HepG2 (cell line): ENCODE data around the gene TOP1. TPM values are rescaled to one million over a fixed set of nuclear protein-coding genes. Genes with fewer than 3 reads are reported as not detected.

Experiments used
- CREBL2 ChIP-seq: sonication (generic); formaldehyde crosslinking; IDR thresholded peaks from 2 replicates; pipeline ENCODE4 v1.8.1; 2023; ENCODE audit warnings: missing genetic modification reagents, mild to moderate bottlenecking, borderline replicate concordance
- EP300 ChIP-seq, 3 experiments: sonication (generic) in 1 of 3; formaldehyde crosslinking in 1 of 3; IDR thresholded peaks; 2 replicates each; pipeline versions ENCODE4 v1.5.1 to v1.6.1; 2011 to 2020; ENCODE audit warnings: low read depth in 2 of 3, low read length in 2 of 3, borderline replicate concordance in 1 of 3, improper control_type of control experiment in 1 of 3, mild to moderate bottlenecking in 1 of 3, missing genetic modification reagents in 1 of 3, moderate library complexity in 1 of 3
- GFI1 ChIP-seq: sonication (generic); formaldehyde crosslinking; IDR thresholded peaks from 2 replicates; pipeline ENCODE4 v1.5.0; 2020; ENCODE audit warnings: missing genetic modification reagents, mild to moderate bottlenecking, borderline replicate concordance
- GMEB2 ChIP-seq: IDR thresholded peaks from 2 replicates; pipeline ENCODE4 v1.6.1; 2016; ENCODE audit warnings: missing biosample characterization, missing genetic modification reagents, low read depth
- HHEX ChIP-seq: IDR thresholded peaks from 2 replicates; pipeline ENCODE4 v1.6.1; 2016; ENCODE audit warnings: control low read depth
- HINFP ChIP-seq: sonication (generic); formaldehyde crosslinking; IDR thresholded peaks from 2 replicates; pipeline ENCODE4 v1.4.0; 2020; ENCODE audit warnings: low read depth, mild to moderate bottlenecking, missing genetic modification reagents
- HOXA9 ChIP-seq: sonication (generic); formaldehyde crosslinking; IDR thresholded peaks from 2 replicates; pipeline ENCODE4 v1.8.1; 2022; ENCODE audit warnings: missing genetic modification reagents, mild to moderate bottlenecking, moderate library complexity, borderline replicate concordance
- JDP2 ChIP-seq: sonication (generic); formaldehyde crosslinking; IDR thresholded peaks from 2 replicates; pipeline ENCODE4 v1.8.1; 2022; ENCODE audit warnings: missing genetic modification reagents, borderline replicate concordance
- NFAT5 ChIP-seq: sonication (generic); formaldehyde crosslinking; IDR thresholded peaks from 2 replicates; pipeline ENCODE4 v1.4.0; 2020; ENCODE audit warnings: missing genetic modification reagents
- ZFP36L2 ChIP-seq: sonication (generic); formaldehyde crosslinking; IDR thresholded peaks from 2 replicates; pipeline ENCODE4 v1.4.0; 2020; ENCODE audit warnings: missing genetic modification reagents
- ZIK1 ChIP-seq: sonication (generic); formaldehyde crosslinking; IDR thresholded peaks from 2 replicates; pipeline ENCODE4 v1.5.0; 2020; ENCODE audit warnings: mild to moderate bottlenecking, low read depth, missing genetic modification reagents, borderline replicate concordance
- ZNF18 ChIP-seq: sonication (generic); formaldehyde crosslinking; IDR thresholded peaks from 2 replicates; pipeline ENCODE4 v1.8.0; 2022; ENCODE audit warnings: mild to moderate bottlenecking, missing genetic modification reagents; ENCODE audit not compliant: insufficient replicate concordance
- ZNF468 ChIP-seq: sonication (generic); formaldehyde crosslinking; IDR thresholded peaks from 2 replicates; pipeline ENCODE4 v1.8.0; 2022; ENCODE audit warnings: mild to moderate bottlenecking, moderate library complexity, missing genetic modification reagents
- ZNF713 ChIP-seq: sonication (generic); formaldehyde crosslinking; IDR thresholded peaks from 2 replicates; pipeline ENCODE4 v1.4.0; 2020; ENCODE audit warnings: mild to moderate bottlenecking, missing genetic modification reagents
- ZNF770 ChIP-seq: sonication (generic); formaldehyde crosslinking; IDR thresholded peaks from 2 replicates; pipeline ENCODE4 v1.5.0; 2020; ENCODE audit warnings: mild to moderate bottlenecking, missing genetic modification reagents
- ZSCAN12 ChIP-seq: sonication (generic); formaldehyde crosslinking; IDR thresholded peaks from 2 replicates; pipeline ENCODE4 v1.9.0; 2021; ENCODE audit warnings: mild to moderate bottlenecking, missing genetic modification reagents
- polyA plus RNA-seq, 8 experiments: library from polyadenylated mRNA; depleted of rRNA in 3 of 8; stranded (reverse) in 7 of 8; unstranded in 1 of 8; fragments of >200 nt; fragmentation: Illumina TruSeq in 4 of 8; extraction: Trizol in 4 of 8; gene quantifications; 2 replicates each; pipeline versions ENCODE4 v1.2.1 to v1.2.3, GENCODE V29; 2011 to 2016; ENCODE audit warnings: low read depth in 4 of 8, missing spikeins in 1 of 8, mixed read lengths in 1 of 8; ENCODE audit not compliant: insufficient read depth in 1 of 8
- total RNA-seq, 5 experiments: library from RNA; depleted of rRNA; stranded (reverse); fragments of >200 nt; fragmentation: Illumina TruSeq; extraction: Trizol; gene quantifications; 2 replicates each; pipeline ENCODE4 v1.2.3, GENCODE V29; 2016; ENCODE audit warnings: low read depth in 1 of 5

The TOP1 gene
- total and polyA plus RNA-seq, 2 of the 13 experiments (the other 11 are each of a cell fraction or from before 2014, with no cell fraction given): 10.2 to 19.4 TPM

- TF ChIP-seq NFAT5 (CRISPR knock-in tag) (no peak), GMEB2 (no peak), HHEX (no peak), ZNF713 (CRISPR knock-in tag) (no peak), GFI1 (CRISPR knock-in tag) (no peak), HINFP (CRISPR knock-in tag) (no peak), JDP2 (CRISPR knock-in tag) (no peak), CREBL2 (CRISPR knock-in tag) (no peak), ZNF770 (CRISPR knock-in tag) (no peak), ZSCAN12 (CRISPR knock-in tag) (no peak), EP300 (IDR thresholded peaks at IDR 0.05; ENCODE audit: low read depth in 2 of 2, low read length in 2 of 2) (no peak), EP300 (CRISPR knock-in tag; IDR thresholded peaks at IDR 0.05; ENCODE audit: borderline replicate concordance) (no peak), HOXA9 (CRISPR knock-in tag) (no peak), ZNF468 (CRISPR knock-in tag) (no peak), ZIK1 (CRISPR knock-in tag) (no peak), ZFP36L2 (CRISPR knock-in tag) (no peak), ZNF18 (CRISPR knock-in tag) (no peak)
Observed at GRCh38 chr20:41057999-41058673, 29.5 kb downstream of the TOP1 start (continued).
